ENCODE data around the gene FHOD3.

DNA sequence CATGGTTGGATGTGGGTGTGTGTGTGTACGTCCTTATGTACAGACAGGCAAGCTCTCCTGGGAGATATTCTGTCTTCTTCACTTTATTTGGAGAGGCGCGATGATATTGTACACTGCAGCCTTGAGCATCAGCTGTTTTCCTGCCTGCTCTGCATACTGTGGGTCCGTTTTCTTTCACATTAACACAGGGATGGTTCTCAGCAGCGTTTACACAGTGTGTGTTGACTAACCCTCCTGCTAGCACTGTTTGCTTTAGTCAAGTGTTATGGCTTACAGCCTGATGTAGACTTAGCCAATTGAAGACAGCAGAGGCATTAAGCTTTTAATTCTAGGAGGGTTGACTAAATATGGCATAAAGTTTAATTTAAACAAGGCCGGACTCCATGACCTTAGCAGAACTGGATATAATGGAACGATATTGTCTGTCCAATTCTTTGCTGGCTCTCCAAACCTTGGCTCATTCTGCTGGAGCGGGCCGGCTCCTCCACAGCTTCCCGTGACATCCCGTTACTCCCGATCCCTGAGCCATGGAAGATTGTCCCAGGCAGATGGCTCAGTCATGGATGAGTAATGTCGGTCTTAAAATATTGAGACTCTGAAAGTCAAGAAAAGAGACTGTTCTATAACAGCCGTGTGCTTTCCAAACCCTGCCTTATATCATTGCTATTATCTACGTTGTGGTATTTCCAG is 396.6 kb downstream of the FHOD3 start:
- TF ChIP-seq, protein P1, sequence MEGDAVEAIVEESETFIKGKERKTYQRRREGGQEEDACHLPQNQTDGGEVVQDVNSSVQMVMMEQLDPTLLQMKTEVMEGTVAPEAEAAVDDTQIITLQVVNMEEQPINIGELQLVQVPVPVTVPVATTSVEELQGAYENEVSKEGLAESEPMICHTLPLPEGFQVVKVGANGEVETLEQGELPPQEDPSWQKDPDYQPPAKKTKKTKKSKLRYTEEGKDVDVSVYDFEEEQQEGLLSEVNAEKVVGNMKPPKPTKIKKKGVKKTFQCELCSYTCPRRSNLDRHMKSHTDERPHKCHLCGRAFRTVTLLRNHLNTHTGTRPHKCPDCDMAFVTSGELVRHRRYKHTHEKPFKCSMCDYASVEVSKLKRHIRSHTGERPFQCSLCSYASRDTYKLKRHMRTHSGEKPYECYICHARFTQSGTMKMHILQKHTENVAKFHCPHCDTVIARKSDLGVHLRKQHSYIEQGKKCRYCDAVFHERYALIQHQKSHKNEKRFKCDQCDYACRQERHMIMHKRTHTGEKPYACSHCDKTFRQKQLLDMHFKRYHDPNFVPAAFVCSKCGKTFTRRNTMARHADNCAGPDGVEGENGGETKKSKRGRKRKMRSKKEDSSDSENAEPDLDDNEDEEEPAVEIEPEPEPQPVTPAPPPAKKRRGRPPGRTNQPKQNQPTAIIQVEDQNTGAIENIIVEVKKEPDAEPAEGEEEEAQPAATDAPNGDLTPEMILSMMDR (IDR thresholded peaks at IDR 0.05 in 2 of 3, conservative IDR thresholded peaks at IDR 0.05 in 1 of 3; ENCODE audit: insufficient read depth in 2 of 3, low read depth in 1 of 3, low read length in 3 of 3): no peak
- TF ChIP-seq OTX1 (CRISPR knock-in tag; IDR thresholded peaks at IDR 0.05) (no peak), EZH2 (IDR thresholded peaks at IDR 0.05; ENCODE audit: borderline replicate concordance, low read depth, low read length) (no peak), SMC3 (conservative IDR thresholded peaks at IDR 0.05; ENCODE audit: insufficient read depth, low read depth, low read length) (no peak), ESRRA (IDR thresholded peaks at IDR 0.05; ENCODE audit: borderline replicate concordance, low read depth) (no peak), CREB1 (IDR thresholded peaks at IDR 0.05) (no peak), CREB1 (CRISPR knock-in tag; IDR thresholded peaks at IDR 0.05) (no peak), EP300 (IDR thresholded peaks at IDR 0.05; ENCODE audit: low read length) (no peak)
- TF ChIP-seq, protein P2, sequence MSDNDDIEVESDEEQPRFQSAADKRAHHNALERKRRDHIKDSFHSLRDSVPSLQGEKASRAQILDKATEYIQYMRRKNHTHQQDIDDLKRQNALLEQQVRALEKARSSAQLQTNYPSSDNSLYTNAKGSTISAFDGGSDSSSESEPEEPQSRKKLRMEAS (CRISPR knock-in tag; IDR thresholded peaks at IDR 0.05): no peak

Measured in K562 (cell line).